Loucy (cell line): ENCODE measurements around the gene LRBA.

Source experiments
- H2AFZ ChIP-seq: fragments of 200-600 bp; sonication (generic); 2 replicates; pipeline ENCODE4 v1.6.0; 2016; ENCODE audit warnings: antibody characterized with exemption, mild to moderate bottlenecking, low read length, moderate library complexity
- H3F3A ChIP-seq: fragments of 200-600 bp; 2 replicates; pipeline ENCODE4 v1.6.0; 2016; ENCODE audit warnings: antibody characterized with exemption, low read depth, mild to moderate bottlenecking
- H3K27me3 ChIP-seq: fragments of 200-600 bp; sonication (generic); 2 replicates; pipeline ENCODE4 v1.6.1; 2014; ENCODE audit warnings: low read length, mild to moderate bottlenecking; ENCODE audit not compliant: insufficient read depth, poor library complexity, severe bottlenecking
- H3K36me3 ChIP-seq: fragments of 200-600 bp; sonication (generic); 2 replicates; pipeline ENCODE4 v1.6.1; 2016; ENCODE audit warnings: low read length; ENCODE audit not compliant: insufficient read depth
- H3K4me1 ChIP-seq: fragments of 200-600 bp; sonication (generic); 2 replicates; pipeline ENCODE4 v1.5.1; 2014; ENCODE audit warnings: low read length, mild to moderate bottlenecking; ENCODE audit not compliant: insufficient read depth, poor library complexity, severe bottlenecking
- H3K4me2 ChIP-seq: fragments of 200-600 bp; sonication (generic); 2 replicates; pipeline ENCODE4 v1.6.0; 2014; ENCODE audit warnings: antibody characterized with exemption, low read length, low read depth, mild to moderate bottlenecking; ENCODE audit not compliant: poor library complexity, severe bottlenecking
- H3K4me3 ChIP-seq: fragments of 200-600 bp; sonication (generic); 2 replicates; pipeline ENCODE4 v1.5.1; 2014; ENCODE audit warnings: low read length, mild to moderate bottlenecking, mixed read lengths; ENCODE audit not compliant: poor library complexity, severe bottlenecking
- H3K79me2 ChIP-seq: fragments of 200-600 bp; sonication (generic); 2 replicates; pipeline ENCODE4 v1.6.1; 2014; ENCODE audit warnings: low read length; ENCODE audit not compliant: insufficient read depth
- H3K9ac ChIP-seq: fragments of 200-600 bp; sonication (generic); 2 replicates; pipeline ENCODE4 v1.6.0; 2014; ENCODE audit warnings: mild to moderate bottlenecking, low read depth, low read length, moderate library complexity; ENCODE audit not compliant: poor library complexity, severe bottlenecking
- H3K9me2 ChIP-seq: fragments of 200-600 bp; sonication (generic); replicated peaks from 2 replicates; pipeline ENCODE4 v1.6.1; 2016; ENCODE audit warnings: low read depth, low read length, mixed read lengths
- H3K9me3 ChIP-seq: fragments of 200-600 bp; sonication (generic); 2 replicates; pipeline ENCODE4 v1.6.1; 2014; ENCODE audit warnings: mild to moderate bottlenecking, antibody characterized with exemption, low read length, low read depth; ENCODE audit not compliant: insufficient read depth
- H4K20me1 ChIP-seq: fragments of 200-600 bp; sonication (generic); 2 replicates; pipeline ENCODE4 v1.6.0; 2014; ENCODE audit warnings: antibody characterized with exemption, low read length, mild to moderate bottlenecking; ENCODE audit not compliant: insufficient read depth, poor library complexity, severe bottlenecking
- CTCF ChIP-seq: fragments of 200-600 bp; sonication (generic); conservative IDR thresholded peaks from 2 replicates; pipeline ENCODE4 v1.5.1; 2014; ENCODE audit warnings: mild to moderate bottlenecking, antibody characterized with exemption, low read length
- EZH2phosphoT487 ChIP-seq: fragments of 200-600 bp; IDR thresholded peaks from 2 replicates; pipeline ENCODE4 v1.6.1; 2018; ENCODE audit warnings: antibody characterized with exemption, mild to moderate bottlenecking, moderate library complexity, borderline replicate concordance

Gene LRBA

GRCh38 chr4:150952167-150952845 is 62.8 kb downstream of the LRBA start:
- Histone ChIP-seq H3K9me2 (no peaks in the 10 kb centered on the region), H2AFZ (no peak overlapping the region), H4K20me1 (peaks cover 10% of the 10 kb centered on the region), H3K4me1 (peaks cover 4% of the 10 kb centered on the region), H3K36me3 (no peaks in the 10 kb centered on the region), H3K9ac (no peak overlapping the region), H3K27me3 (no peaks in the 10 kb centered on the region), H3F3A (no peaks in the 10 kb centered on the region), H3K79me2 (peaks cover 60% of the 10 kb centered on the region), H3K4me2 (no peak overlapping the region), H3K4me3 (no peak overlapping the region), H3K9me3 (no peaks in the 10 kb centered on the region)
- TF ChIP-seq CTCF (no peak), EZH2phosphoT487 (no peak)

- Histone ChIP-seq H3F3A (no peaks in the 10 kb centered on the region), H3K4me3 (no peak overlapping the region), H4K20me1 (peaks cover 10% of the 10 kb centered on the region), H3K4me1 (peaks cover 4% of the 10 kb centered on the region), H3K9me3 (no peaks in the 10 kb centered on the region), H3K9me2 (no peaks in the 10 kb centered on the region), H2AFZ (no peak overlapping the region), H3K79me2 (peaks cover 67% of the 10 kb centered on the region), H3K9ac (no peak overlapping the region), H3K4me2 (no peak overlapping the region), H3K27me3 (no peaks in the 10 kb centered on the region), H3K36me3 (no peaks in the 10 kb centered on the region)
- TF ChIP-seq CTCF (no peak), EZH2phosphoT487 (no peak)
Observed at GRCh38 chr4:150950657-150951288, 64.3 kb downstream of the LRBA start.

- Histone ChIP-seq H3K9ac (no peak overlapping the region), H3K9me2 (no peaks in the 10 kb centered on the region), H2AFZ (no peak overlapping the region), H3K9me3 (no peaks in the 10 kb centered on the region), H3K36me3 (no peaks in the 10 kb centered on the region), H3K27me3 (no peaks in the 10 kb centered on the region), H3K4me2 (no peak overlapping the region), H3K4me3 (no peak overlapping the region), H3F3A (no peaks in the 10 kb centered on the region), H4K20me1 (peaks cover 13% of the 10 kb centered on the region), H3K79me2 (peaks cover 71% of the 10 kb centered on the region), H3K4me1 (peaks cover 4% of the 10 kb centered on the region)
- TF ChIP-seq CTCF = no peak
- TF ChIP-seq EZH2phosphoT487 = no peak
Observed at GRCh38 chr4:150949943-150950342, 65.1 kb downstream of the LRBA start.
